Stimulated activated naive CD8-positive, alpha-beta T cell treated with anti-CD3 and anti-CD28 coated beads, Interleukin-15, Interleukin-2, amounts not matched to agents 100 U/mL and 50 U/mL, for 24 hours (primary cell): Measurements from ENCODE around the gene GSTA1.
"Not testable (repeated sequence)": the region's sequence is repeated elsewhere in the genome, so short reads cannot be mapped to it uniquely, and the experiment has no call there.

Source experiments
- ATAC-seq: fragments of 150-1000 bp; cut with Tn5 transposase; one replicate; pipeline ENCODE4 v1.10.0; 2021
- DNase-seq: peaks from one replicate; pipeline ENCODE4 v3.0.0; 2021

GSTA1 gene

GRCh38 chr6:52803668-52804255, at the start of gene GSTA1:
GSTA1 (minus strand) TSS chr6:52803816; CDS start chr6:52799267, 4,549 bp downstream.
- ATAC-seq, DNase-seq: not testable (repeated sequence)

DNA sequence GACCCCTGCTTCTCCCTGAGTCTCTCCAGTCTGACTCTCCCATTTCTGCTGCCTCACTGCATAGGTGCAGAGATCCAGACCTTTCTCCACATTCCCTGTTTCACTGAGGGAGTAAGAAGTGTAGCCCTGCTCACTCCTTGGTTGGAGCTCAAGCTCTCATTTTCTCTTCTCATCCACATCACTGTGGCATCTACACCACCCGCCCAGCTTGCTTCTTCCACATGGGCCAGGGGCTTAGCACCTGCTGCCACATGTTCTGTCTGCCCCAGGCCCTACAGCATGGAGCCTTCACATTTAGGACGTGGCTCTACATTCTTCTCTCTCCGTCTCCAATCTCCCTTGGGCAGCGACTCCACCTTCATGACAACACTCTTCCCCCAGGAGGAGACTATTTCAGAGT, 45.5 kb upstream of the GSTA1 start:
- ATAC-seq (no peak), DNase-seq (no peak)

- ATAC-seq: no peak
- no peak for DNase-seq
Measured at GRCh38 chr6:52846002-52846401, 42.4 kb upstream of the GSTA1 start.

DNA sequence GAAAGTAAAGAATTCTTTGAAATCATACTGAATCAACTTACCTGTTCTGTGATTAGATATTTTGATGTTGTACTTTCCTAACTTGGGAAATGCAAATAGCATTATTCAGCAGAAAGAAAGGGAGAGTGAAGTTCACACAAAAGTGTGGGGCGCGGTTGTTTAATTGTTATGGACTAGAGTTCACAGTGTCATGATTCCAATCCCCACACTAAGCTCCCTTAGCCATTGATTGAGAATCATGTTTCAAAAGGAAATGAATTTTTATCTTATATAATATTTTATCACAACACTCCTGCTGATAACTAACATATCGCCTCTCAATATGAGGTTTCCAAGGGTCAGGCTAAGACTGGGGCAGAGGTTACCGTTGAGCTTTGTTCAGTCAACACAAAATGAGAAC, 40.0 kb upstream of the GSTA1 start:
- ATAC-seq (no peak), DNase-seq (no peak)

DNA sequence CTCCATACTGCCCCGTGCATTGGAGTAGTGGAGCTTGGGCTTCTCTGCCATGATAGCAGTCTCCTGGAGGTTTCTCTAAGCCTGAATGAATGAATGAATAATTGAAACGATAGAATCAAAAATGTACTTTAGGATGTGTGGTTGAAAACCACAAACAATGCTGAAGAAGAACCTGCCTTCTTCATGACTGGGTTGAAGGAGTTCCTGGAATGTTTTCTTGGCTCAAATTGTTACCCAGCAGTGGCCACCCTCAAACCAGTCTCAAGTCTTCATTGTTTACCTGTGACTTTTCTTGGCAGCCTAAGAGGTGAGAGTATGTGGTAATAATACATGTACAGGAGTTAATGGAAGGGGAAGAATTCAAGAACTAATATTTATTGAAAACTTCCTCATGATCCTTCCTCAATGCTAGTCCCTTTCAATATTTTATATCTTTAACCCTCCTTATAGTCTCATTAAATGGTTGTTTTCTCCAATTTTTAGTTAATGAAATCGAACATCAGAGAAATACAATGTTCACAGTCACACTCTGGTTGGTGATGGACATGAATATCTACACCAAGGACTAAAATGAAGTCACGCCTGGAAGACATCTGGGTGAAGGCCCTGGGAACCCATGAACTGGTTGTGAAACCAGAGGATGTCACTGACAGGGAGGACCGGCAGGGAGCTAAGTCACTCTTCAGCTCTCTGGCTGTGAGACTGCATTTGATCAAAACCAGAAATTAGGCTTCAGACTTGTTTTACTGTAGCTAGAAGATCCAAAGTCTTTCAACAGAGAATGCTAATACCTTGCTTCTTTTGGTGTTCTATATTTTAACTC, 37.4 kb upstream of the GSTA1 start, which contains the start of gene GSTA5:
Gene GSTA5, minus strand, starts transcription at position 51 of the 823 bp plus-strand sequence.
- no peak for ATAC-seq
- DNase-seq: no peak

- peak; percentile 77 for ATAC-seq
- DNase-seq: peak; percentile 56
Measured at GRCh38 chr6:52839124-52840055, 35.8 kb upstream of the GSTA1 start.

- no peak for DNase-seq
- ATAC-seq: no peak
Measured at GRCh38 chr6:52834481-52834880, 30.9 kb upstream of the GSTA1 start.

DNA sequence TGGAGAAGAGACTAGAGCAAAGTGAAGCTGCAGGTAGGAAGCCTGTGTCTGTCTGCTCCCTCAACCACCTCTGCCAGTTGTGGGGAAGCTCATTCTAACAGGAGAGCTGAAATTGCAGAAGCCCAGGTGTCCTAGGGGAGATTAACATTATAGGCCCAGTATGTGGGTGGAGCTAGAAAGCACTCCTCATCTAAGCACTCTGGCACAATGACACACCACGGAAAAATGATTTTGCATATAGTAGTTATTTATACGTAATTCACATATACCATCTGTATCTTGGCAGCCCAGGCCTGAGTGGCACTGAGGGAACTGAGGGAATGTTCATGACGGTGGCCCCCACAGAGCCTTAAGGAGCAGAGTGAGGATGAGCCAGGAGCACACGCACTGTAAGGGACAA, 27.3 kb upstream of the GSTA1 start:
- ATAC-seq, DNase-seq: not testable (repeated sequence)

- no peak for ATAC-seq
- no peak for DNase-seq
Measured at GRCh38 chr6:52829046-52829817, 25.6 kb upstream of the GSTA1 start.

DNA sequence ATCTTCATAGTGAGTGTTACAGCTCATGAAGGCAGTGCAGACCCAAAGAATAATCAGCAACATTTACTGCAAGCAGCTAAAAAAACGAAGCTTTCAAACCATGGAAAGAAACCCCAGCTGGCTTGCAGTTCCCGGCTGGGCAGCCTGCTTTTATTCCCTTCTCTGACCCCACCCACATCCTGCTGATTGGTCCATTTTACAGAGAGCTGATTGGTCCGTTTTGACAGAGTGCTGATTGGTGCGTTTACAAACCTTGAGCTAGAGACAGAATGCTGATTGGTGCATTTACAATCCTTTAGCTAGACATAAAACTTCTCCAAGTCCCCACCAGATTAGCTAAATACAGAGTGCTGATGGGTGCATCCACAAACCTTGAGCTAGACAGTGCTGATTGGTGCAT, 25.0 kb upstream of the GSTA1 start:
- ATAC-seq, DNase-seq: not testable (repeated sequence)

DNA sequence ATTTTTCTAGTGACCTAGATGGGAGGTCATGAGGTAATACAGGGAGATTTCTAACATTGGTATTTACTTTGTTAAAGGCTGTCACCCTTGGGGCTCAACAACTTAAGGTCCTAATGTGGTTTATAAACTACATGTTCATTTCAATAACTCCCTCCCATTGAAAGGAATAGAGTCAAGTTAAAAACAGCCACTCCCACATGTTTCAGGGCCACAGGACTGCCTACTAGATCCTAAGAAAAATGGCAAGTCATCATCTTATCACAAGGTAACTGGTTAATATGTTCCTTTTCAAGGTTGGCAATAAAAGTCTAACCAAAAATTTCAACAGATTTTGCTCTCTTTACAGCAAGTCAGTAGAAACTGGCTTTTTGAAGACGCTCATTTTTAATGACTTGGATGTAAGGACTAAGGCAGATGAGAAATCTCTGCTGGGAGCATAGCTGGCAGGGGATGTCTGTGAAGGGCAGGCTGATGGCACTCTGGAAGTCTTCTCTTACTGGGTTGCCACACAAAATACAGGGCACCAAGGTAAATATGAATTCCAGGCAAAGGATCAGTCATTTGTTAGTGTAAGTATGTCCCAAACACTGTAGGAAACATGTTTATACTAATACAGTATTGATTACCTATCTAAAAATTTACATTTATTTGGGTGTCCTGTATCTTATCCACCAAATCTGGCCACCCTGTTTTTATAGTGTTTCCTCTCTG, 23.6 kb upstream of the GSTA1 start:
- ATAC-seq, DNase-seq: not testable (repeated sequence)

- DNase-seq (no peak), ATAC-seq (no peak)
Measured at GRCh38 chr6:52826513-52826912, 22.9 kb upstream of the GSTA1 start.

GRCh38 chr6:52825900-52826459, 22.4 kb upstream of the GSTA1 start:
- DNase-seq, ATAC-seq: not testable (repeated sequence)

DNA sequence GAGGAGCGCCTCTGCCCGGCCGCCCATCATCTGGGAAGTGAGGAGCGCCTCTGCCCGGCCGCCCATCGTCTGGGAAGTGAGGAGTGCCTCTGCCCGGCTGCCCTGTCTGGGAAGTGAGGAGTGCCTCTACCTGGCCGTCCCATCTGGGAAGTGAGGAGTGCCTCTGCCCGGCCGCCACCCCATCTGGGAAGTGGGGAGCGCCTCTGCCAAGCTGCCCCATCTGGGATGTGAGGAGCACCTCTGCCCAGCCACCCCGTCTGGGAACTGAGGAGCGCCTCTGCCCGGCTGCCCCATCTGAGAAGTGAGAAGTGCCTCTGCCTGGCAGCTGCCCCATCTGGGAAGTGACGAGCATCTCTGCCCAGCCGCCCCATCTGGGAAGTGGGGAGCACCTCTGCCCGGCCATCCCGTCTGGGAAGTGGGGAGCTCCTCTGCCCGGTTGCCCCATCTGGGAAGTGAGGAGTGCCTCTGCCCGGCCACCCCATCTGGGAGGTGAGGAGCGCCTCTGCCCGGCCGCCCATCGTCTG, 21.7 kb upstream of the GSTA1 start:
- DNase-seq, ATAC-seq: not testable (repeated sequence)

- ATAC-seq: no peak
- no peak for DNase-seq
Measured at GRCh38 chr6:52821842-52822241, 18.2 kb upstream of the GSTA1 start.

GRCh38 chr6:52820198-52820597, 16.6 kb upstream of the GSTA1 start:
- no peak for DNase-seq
- ATAC-seq: no peak

DNA sequence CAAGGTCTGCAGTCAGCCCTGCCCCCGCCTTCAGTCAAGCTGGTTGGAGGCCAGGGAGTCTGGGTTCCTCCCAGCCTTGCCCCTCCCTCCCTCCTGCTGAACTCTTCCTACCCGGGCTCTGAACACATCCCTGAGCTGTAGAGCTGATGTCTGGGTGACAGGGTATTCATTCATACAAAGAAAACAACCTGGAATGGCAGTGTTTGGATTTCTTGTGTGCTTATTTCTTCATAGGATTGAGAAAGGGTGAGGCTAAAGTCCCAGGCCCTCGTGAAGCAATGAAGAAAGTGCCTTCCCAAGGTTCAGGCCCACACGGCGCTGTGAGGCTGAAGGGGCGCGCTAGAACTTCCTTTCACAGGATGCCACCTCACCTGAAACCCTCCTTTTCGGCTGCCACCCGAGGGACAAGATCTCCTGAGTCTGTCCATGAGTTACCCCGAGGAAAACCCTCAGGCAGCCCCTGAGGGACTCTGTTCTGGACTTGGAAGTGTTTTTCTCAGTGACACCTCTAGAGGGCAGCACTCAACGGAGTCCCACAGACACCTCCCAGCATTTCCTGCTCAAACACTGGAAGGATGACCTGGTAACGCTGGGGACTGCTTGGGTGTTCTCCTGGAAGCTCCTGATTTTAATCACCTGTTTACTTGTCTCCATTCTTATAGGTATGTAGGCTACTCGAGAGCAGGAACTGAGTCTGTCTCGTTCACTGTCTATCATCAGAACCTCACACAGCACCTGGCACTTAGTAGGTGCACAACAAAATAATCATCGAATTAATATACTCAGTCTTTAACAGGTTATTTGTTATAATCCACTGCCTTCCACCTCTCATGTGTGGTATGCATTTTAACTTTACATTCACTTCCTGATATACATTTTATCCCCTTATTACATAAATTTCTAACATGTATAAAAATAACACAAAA, 11.8 kb upstream of the GSTA1 start:
- ATAC-seq: peak; percentile 81

GRCh38 chr6:52814545-52814944, 10.9 kb upstream of the GSTA1 start:
- ATAC-seq: not testable (repeated sequence)

More for the DNA sequence above, 11.8 kb upstream of the GSTA1 start:
- DNase-seq: peak; percentile 47

GRCh38 chr6:52809777-52810176, 6.2 kb upstream of the GSTA1 start:
- DNase-seq, ATAC-seq: not testable (repeated sequence)

More at GRCh38 chr6:52814545-52814944, 10.9 kb upstream of the GSTA1 start:
- DNase-seq: not testable (repeated sequence)
